GM12874 (cell line): ENCODE data around the gene ACTR8.

Experiments
- TF ChIP-seq, protein P1 (sequence below): IDR thresholded peaks from 2 replicates; pipeline ENCODE4 v1.5.1; 2011; ENCODE audit warnings: low read depth, mild to moderate bottlenecking, control low read depth, low read length, moderate library complexity; ENCODE audit not compliant: insufficient read depth

ACTR8 gene

DNA sequence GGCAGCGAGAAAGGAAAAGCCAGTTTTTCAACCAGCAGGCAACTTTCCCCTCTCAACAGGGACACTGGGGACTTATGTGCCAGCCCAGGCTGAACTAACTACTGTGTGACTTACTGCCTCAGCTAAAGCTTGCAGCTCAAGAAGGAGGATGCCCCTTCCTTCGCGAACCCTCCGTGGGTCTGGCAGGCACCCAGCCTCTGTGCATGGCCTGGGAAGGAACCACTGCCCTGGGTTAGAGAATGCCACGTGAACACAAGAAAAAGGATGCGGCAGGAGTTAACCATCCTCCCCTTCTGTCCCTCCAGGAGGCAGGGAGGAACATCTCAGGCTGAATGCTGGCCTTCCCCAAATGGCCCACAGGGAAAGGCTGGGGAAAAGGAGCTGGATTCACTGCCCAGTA is 64.7 kb downstream of the ACTR8 start:
- TF ChIP-seq, protein P1, sequence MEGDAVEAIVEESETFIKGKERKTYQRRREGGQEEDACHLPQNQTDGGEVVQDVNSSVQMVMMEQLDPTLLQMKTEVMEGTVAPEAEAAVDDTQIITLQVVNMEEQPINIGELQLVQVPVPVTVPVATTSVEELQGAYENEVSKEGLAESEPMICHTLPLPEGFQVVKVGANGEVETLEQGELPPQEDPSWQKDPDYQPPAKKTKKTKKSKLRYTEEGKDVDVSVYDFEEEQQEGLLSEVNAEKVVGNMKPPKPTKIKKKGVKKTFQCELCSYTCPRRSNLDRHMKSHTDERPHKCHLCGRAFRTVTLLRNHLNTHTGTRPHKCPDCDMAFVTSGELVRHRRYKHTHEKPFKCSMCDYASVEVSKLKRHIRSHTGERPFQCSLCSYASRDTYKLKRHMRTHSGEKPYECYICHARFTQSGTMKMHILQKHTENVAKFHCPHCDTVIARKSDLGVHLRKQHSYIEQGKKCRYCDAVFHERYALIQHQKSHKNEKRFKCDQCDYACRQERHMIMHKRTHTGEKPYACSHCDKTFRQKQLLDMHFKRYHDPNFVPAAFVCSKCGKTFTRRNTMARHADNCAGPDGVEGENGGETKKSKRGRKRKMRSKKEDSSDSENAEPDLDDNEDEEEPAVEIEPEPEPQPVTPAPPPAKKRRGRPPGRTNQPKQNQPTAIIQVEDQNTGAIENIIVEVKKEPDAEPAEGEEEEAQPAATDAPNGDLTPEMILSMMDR, result no peak
